ENCODE results near the gene MAL. TPM values are rescaled to one million over a fixed set of nuclear protein-coding genes. Genes with fewer than 3 reads are reported as not detected.

Gene MAL
- total RNA-seq, 4 donors from 2014 or later = 1.2 TPM; not detected in 3

DNA sequence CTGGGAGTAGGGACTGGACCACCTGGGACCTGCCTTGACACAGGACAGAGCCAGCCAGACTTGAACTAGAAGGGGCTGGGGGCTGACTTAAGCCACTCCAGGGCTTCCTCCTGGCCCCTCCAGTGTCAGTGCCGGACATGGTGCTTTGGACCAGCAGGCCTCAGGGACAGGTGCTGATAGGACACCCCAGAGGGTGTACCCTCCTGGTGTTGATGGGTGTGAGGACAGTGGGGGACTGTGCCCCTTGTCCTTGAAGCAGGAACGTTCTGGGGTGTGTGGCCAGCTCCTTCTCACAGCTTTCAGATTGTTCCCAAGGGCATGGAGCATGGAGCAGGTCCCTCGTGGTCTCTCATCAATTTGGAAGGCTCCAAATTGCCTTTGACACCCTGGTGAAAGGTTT lies 6.8 kb downstream of the MAL start:
- Histone ChIP-seq H3K36me3 (no peaks in the 10 kb centered on the region), H3K4me3 (no peak overlapping the region), H3K27me3 (peaks cover 0 to 2% of the 10 kb centered on the region in 2 donors), H3K4me1 (no peaks in the 10 kb centered on the region), H3K27ac (no peak overlapping the region), H3K9me3 (no peaks in the 10 kb centered on the region)
- no peak for DNase-seq
- TF ChIP-seq, protein P1, sequence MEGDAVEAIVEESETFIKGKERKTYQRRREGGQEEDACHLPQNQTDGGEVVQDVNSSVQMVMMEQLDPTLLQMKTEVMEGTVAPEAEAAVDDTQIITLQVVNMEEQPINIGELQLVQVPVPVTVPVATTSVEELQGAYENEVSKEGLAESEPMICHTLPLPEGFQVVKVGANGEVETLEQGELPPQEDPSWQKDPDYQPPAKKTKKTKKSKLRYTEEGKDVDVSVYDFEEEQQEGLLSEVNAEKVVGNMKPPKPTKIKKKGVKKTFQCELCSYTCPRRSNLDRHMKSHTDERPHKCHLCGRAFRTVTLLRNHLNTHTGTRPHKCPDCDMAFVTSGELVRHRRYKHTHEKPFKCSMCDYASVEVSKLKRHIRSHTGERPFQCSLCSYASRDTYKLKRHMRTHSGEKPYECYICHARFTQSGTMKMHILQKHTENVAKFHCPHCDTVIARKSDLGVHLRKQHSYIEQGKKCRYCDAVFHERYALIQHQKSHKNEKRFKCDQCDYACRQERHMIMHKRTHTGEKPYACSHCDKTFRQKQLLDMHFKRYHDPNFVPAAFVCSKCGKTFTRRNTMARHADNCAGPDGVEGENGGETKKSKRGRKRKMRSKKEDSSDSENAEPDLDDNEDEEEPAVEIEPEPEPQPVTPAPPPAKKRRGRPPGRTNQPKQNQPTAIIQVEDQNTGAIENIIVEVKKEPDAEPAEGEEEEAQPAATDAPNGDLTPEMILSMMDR (IDR thresholded peaks at IDR 0.05) = no peak
- no peak for TF ChIP-seq POLR2A (IDR thresholded peaks at IDR 0.05)

- Histone ChIP-seq H3K9me3 (no peaks in the 10 kb centered on the region), H3K27me3 (no peaks in the 10 kb centered on the region), H3K4me1 (no peaks in the 10 kb centered on the region), H3K36me3 (no peaks in the 10 kb centered on the region), H3K4me3 (no peak overlapping the region), H3K27ac (no peak overlapping the region)
- no peak for DNase-seq
- TF ChIP-seq, protein P1 (IDR thresholded peaks at IDR 0.05) = no peak
- TF ChIP-seq POLR2A (IDR thresholded peaks at IDR 0.05) = no peak
Measured at GRCh38 chr2:95032868-95033603, 7.5 kb downstream of the MAL start.

DNA sequence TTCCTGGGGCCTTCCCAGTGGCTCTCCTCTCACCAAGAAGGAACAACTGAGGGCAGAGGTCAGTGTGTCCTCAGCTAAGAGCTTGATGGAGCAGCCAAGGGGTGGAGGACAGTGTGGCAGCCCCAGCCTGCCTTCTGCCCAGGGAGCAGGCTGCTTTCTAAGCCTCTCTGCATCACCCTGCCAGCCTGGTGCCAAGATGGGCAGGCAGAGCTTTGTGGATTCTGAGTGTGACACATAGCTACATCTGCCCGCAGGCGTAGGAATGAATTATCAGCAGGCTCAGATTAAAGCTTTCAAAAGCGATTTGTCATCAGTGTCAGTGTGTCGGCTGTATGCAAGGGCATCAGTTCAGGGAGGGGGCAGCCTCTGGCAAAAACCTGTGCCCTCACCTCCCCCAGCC lies 8.7 kb downstream of the MAL start:
- Histone ChIP-seq H3K9me3 (no peaks in the 10 kb centered on the region), H3K36me3 (no peaks in the 10 kb centered on the region), H3K27ac (no peak overlapping the region), H3K4me1 (no peaks in the 10 kb centered on the region), H3K4me3 (no peak overlapping the region), H3K27me3 (no peaks in the 10 kb centered on the region)
- no peak for DNase-seq
- TF ChIP-seq, protein P1 (IDR thresholded peaks at IDR 0.05) = no peak
- TF ChIP-seq POLR2A (IDR thresholded peaks at IDR 0.05) = no peak

- H3K27ac ChIP-seq = no peak overlapping the region
- H3K9me3 ChIP-seq = no peaks in the 10 kb centered on the region
- no peaks in the 10 kb centered on the region for H3K4me1 ChIP-seq
- no peak overlapping the region for H3K4me3 ChIP-seq
- no peaks in the 10 kb centered on the region for H3K27me3 ChIP-seq
- no peak for DNase-seq
- no peaks in the 10 kb centered on the region for H3K36me3 ChIP-seq
- TF ChIP-seq POLR2A (IDR thresholded peaks at IDR 0.05) = no peak
- TF ChIP-seq, protein P1 (IDR thresholded peaks at IDR 0.05) = no peak
Measured at GRCh38 chr2:95034818-95035217, 9.3 kb downstream of the MAL start.

GRCh38 chr2:95036596-95037383 lies 11.3 kb downstream of the MAL start:
- Histone ChIP-seq H3K27me3 (no peaks in the 10 kb centered on the region), H3K4me3 (no peak overlapping the region), H3K36me3 (no peaks in the 10 kb centered on the region), H3K4me1 (no peaks in the 10 kb centered on the region), H3K27ac (no peak overlapping the region), H3K9me3 (no peaks in the 10 kb centered on the region)
- TF ChIP-seq, protein P1 (IDR thresholded peaks at IDR 0.05) = no peak
- no peak for TF ChIP-seq POLR2A (IDR thresholded peaks at IDR 0.05)
- no peak for DNase-seq

All from Peyer's patch (tissue), 4 donors.